Osteocyte (in vitro differentiated cells): ENCODE measurements around the gene STK11IP. TPM values are rescaled to one million over a fixed set of nuclear protein-coding genes. Genes with fewer than 3 reads are reported as not detected.

Experiments used
- DNase-seq: peaks from one replicate; pipeline ENCODE4 v3.0.0; 2021; ENCODE audit warnings: mixed read lengths; ENCODE audit not compliant: unreplicated experiment; ENCODE audit errors: extremely low spot score
- H3K27ac Mint-ChIP-seq: one replicate; pipeline ENCODE4 v1.8.0; 2021; ENCODE audit warnings: mild to moderate bottlenecking, mixed read lengths; ENCODE audit not compliant: unreplicated experiment
- H3K27me3 Mint-ChIP-seq: one replicate; pipeline ENCODE4 v1.8.0; 2021; ENCODE audit warnings: mixed read lengths; ENCODE audit not compliant: unreplicated experiment
- H3K36me3 Mint-ChIP-seq: one replicate; pipeline ENCODE4 v1.8.0; 2021; ENCODE audit warnings: mixed read lengths; ENCODE audit not compliant: unreplicated experiment
- H3K4me1 Mint-ChIP-seq: one replicate; pipeline ENCODE4 v1.8.0; 2021; ENCODE audit warnings: mixed read lengths; ENCODE audit not compliant: unreplicated experiment
- H3K4me3 Mint-ChIP-seq: one replicate; pipeline ENCODE4 v1.8.0; 2021; ENCODE audit warnings: mild to moderate bottlenecking, moderate library complexity, mixed read lengths; ENCODE audit not compliant: unreplicated experiment
- H3K9me3 Mint-ChIP-seq: one replicate; pipeline ENCODE4 v1.8.0; 2021; ENCODE audit warnings: mixed read lengths; ENCODE audit not compliant: unreplicated experiment
- CTCF ChIP-seq: fragments of 200-600 bp; sonication (generic); IDR thresholded peaks from 2 replicates; pipeline ENCODE4 v1.5.0; 2021; ENCODE audit warnings: antibody characterized with exemption, mild to moderate bottlenecking, moderate library complexity
- total RNA-seq: library from RNA; stranded (reverse); gene quantifications from 2 replicates; pipeline ENCODE4 v1.2.1, GENCODE V29; 2021

The STK11IP gene
- total RNA-seq, 1 donor from 2014 or later: 42.7 TPM

- H3K27me3 Mint-ChIP-seq: peaks cover 6% of the 10 kb centered on the region
- DNase-seq: no peak
- H3K27ac Mint-ChIP-seq: no peak overlapping the region
- H3K4me1 Mint-ChIP-seq: peaks cover 3% of the 10 kb centered on the region
- H3K4me3 Mint-ChIP-seq: no peak overlapping the region
- peaks cover 4% of the 10 kb centered on the region for H3K36me3 Mint-ChIP-seq
- H3K9me3 Mint-ChIP-seq: no peaks in the 10 kb centered on the region
- TF ChIP-seq CTCF: no peak
Measured at GRCh38 chr2:219628986-219629901, 31.6 kb downstream of the STK11IP start.

GRCh38 chr2:219629976-219630695 lies 32.5 kb downstream of the STK11IP start:
- Mint-ChIP-seq H3K4me3 (no peak overlapping the region), H3K4me1 (peaks cover 3% of the 10 kb centered on the region), H3K27me3 (no peaks in the 10 kb centered on the region), H3K27ac (no peak overlapping the region), H3K9me3 (no peaks in the 10 kb centered on the region), H3K36me3 (peaks cover 5% of the 10 kb centered on the region)
- no peak for DNase-seq
- TF ChIP-seq CTCF: no peak

GRCh38 chr2:219630770-219631405 lies 33.2 kb downstream of the STK11IP start:
- Mint-ChIP-seq H3K9me3 (no peaks in the 10 kb centered on the region), H3K27ac (no peak overlapping the region), H3K27me3 (no peaks in the 10 kb centered on the region), H3K36me3 (peaks cover 5% of the 10 kb centered on the region), H3K4me3 (no peak overlapping the region), H3K4me1 (peaks cover 3% of the 10 kb centered on the region)
- TF ChIP-seq CTCF: no peak
- no peak for DNase-seq

- Mint-ChIP-seq H3K36me3 (peaks cover 5% of the 10 kb centered on the region), H3K9me3 (no peaks in the 10 kb centered on the region)
Measured at GRCh38 chr2:219631406-219631891, 33.8 kb downstream of the STK11IP start.

More at GRCh38 chr2:219631406-219631891, 33.8 kb downstream of the STK11IP start:
- Mint-ChIP-seq H3K4me1 (peaks cover 3% of the 10 kb centered on the region), H3K27me3 (no peaks in the 10 kb centered on the region), H3K27ac (no peak overlapping the region), H3K4me3 (no peak overlapping the region)
- no peak for TF ChIP-seq CTCF
- no peak for DNase-seq
